ENCODE results near the gene SETD2. TPM values are rescaled to one million over a fixed set of nuclear protein-coding genes. Genes with fewer than 3 reads are reported as not detected.

SETD2 gene
- total RNA-seq, 1 experiment from 2014 or later = 60.8 TPM

GRCh38 chr3:47014036-47014435 is 149.9 kb downstream of the SETD2 start:
- no peak overlapping the region for H3K23ac ChIP-seq (ENCODE audit: insufficient read length, low read depth, low read length)
- Mint-ChIP-seq H3K4me3 (no peak overlapping the region), H3K9me3 (no peaks in the 10 kb centered on the region), H3K27me3 (ENCODE audit: low read depth) (no peaks in the 10 kb centered on the region), H3K27ac (peak overlapping the region in 2 of 3 experiments; percentile 8 to 39; a peak in 3 of 7 replicates), H3K4me1 (peaks cover 23 to 28% of the 10 kb centered on the region in 2 experiments), H3K36me3 (ENCODE audit: insufficient read depth in 1 of 3, low read depth in 3 of 3) (peaks cover 5 to 29% (median 28%) of the 10 kb centered on the region in 3 experiments; a peak in 6 of 7 replicates)
- H3K23me2 ChIP-seq (ENCODE audit: insufficient read length, low read depth, low read length, poor library complexity, severe bottlenecking) = no peaks in the 10 kb centered on the region
- no peak overlapping the region for H4K5ac ChIP-seq (ENCODE audit: insufficient read length, low read depth, low read length)
- H2AK5ac ChIP-seq (ENCODE audit: insufficient read length, low read length) = no peak overlapping the region
- H3K4me2 ChIP-seq (ENCODE audit: insufficient read depth, insufficient read length, low read length) = no peak overlapping the region
- H3K9me3 ChIP-seq (ENCODE audit: control insufficient read depth, low read depth, low read length) = no peaks in the 10 kb centered on the region
- no peak overlapping the region for H3K4ac ChIP-seq (ENCODE audit: low read depth, low read length)
- no peaks in the 10 kb centered on the region for H3K27me3 ChIP-seq (ENCODE audit: insufficient read depth, low read length)
- no peak overlapping the region for H2BK5ac ChIP-seq (ENCODE audit: insufficient read length, low read length)
- no peak overlapping the region for H4K8ac ChIP-seq (replicated peaks; ENCODE audit: insufficient read length, low read depth, low read length)
- H2BK20ac ChIP-seq (ENCODE audit: low read depth, low read length, poor library complexity, severe bottlenecking) = no peak overlapping the region
- no peaks in the 10 kb centered on the region for H3K79me2 ChIP-seq (ENCODE audit: insufficient read depth, low read length)
- no peak overlapping the region for H2BK12ac ChIP-seq (ENCODE audit: insufficient read length, low read depth, low read length)
- no peak overlapping the region for H2BK15ac ChIP-seq (ENCODE audit: low read depth, low read length)
- H3T11ph ChIP-seq (ENCODE audit: low read length) = no peak overlapping the region
- H2BK120ac ChIP-seq (ENCODE audit: low read depth, low read length, poor library complexity, severe bottlenecking) = no peak overlapping the region
- DNase-seq = no peak
- no peaks in the 10 kb centered on the region for H3K4me1 ChIP-seq (ENCODE audit: insufficient read depth, low read length)
- no peak overlapping the region for H3K27ac ChIP-seq (ENCODE audit: insufficient read length, low read depth, low read length)
- H3K56ac ChIP-seq (ENCODE audit: insufficient read length, low read depth, low read length) = no peak overlapping the region
- no peak for TF ChIP-seq CTCF (conservative IDR thresholded peaks at IDR 0.05)
- H3K14ac ChIP-seq (ENCODE audit: insufficient read depth, low read length) = no peak overlapping the region
- no peak overlapping the region for H4K91ac ChIP-seq (ENCODE audit: insufficient read length, low read depth, low read length)
- H3K18ac ChIP-seq (ENCODE audit: insufficient read length, low read depth, low read length) = no peak overlapping the region
- H3K9ac ChIP-seq (ENCODE audit: extremely low read depth, insufficient read length, low read length) = no peak overlapping the region
- H3K79me1 ChIP-seq (ENCODE audit: insufficient read depth, low read depth, low read length, poor library complexity, severe bottlenecking) = no peaks in the 10 kb centered on the region
- no peak overlapping the region for H2AFZ ChIP-seq (ENCODE audit: low read length)
- H4K20me1 ChIP-seq (ENCODE audit: control insufficient read depth, insufficient read depth, insufficient read length) = no peaks in the 10 kb centered on the region

All from H9 (cell line).